NCI-H1105 (cell line): ENCODE data around the gene NCOA3.
"Not testable (repeated sequence)": the region's sequence is repeated elsewhere in the genome, so short reads cannot be mapped to it uniquely, and the experiment has no call there.

ENCODE experiments used
- DNase-seq: peaks from one replicate; lab custom pipeline; 2025; lab: John Stamatoyannopoulos, UW

The NCOA3 gene

DNA sequence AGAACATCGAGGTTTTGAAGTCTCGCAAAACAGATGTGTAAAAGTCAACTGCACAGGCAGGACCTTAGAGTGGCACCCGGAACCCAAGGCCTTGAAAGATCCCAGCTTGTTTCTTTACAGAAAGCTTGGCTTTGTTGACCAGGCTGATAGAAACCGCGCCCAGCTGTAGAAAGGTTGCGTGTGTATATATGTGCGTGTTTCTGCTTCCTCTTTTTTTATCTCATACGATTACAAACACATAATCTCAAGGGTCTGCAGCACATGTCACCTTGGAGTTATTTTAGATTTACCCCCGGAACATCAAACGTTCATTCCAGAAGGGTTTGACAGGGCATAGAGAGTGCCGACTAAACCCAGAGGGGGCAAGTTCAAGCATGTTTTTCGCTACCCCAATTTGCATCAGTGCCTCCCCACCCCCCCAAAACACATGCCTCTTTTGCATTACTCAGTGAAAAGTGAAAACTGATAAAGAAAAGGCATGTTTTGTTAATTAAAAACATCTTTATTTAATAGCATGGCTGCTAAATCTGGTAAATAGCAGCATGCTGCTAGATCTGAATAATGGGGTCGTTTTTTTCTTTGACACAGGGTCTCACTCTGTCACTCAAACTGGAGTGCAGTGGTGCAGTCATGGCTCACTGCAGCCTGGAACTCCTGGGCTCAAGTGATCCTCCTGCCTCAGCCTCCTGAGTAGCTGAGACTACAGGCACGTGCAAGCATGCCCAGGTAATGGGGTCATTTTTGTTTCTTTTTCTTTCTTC is 33.2 kb upstream of the NCOA3 start:
- DNase-seq, result no peak

GRCh38 chr20:47475419-47476044 is 26.2 kb upstream of the NCOA3 start:
- no peak for DNase-seq

- DNase-seq, result no peak
Observed at GRCh38 chr20:47476452-47476851, 25.2 kb upstream of the NCOA3 start.

GRCh38 chr20:47479093-47479492 is 22.6 kb upstream of the NCOA3 start:
- DNase-seq, result no peak

DNA sequence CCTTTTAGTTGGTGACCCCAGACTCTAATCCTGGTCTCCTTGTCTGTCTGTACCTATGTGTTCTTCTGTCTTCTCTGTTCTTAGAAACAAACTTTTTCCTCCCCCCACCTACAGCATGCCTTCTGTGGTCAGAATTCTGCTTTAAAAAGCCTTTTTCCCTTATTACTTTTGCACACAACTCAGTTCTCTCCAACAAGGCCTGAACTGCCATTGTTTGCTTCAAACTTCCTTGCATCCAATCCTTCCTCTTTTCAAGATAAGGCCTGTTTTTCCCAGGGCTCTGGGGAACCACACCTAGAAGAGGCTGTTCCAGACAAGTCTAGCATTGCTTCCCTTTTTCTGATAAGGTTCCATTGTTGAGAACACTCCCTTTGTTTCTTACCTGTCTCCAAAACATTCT is 22.2 kb upstream of the NCOA3 start:
- DNase-seq, result no peak

DNA sequence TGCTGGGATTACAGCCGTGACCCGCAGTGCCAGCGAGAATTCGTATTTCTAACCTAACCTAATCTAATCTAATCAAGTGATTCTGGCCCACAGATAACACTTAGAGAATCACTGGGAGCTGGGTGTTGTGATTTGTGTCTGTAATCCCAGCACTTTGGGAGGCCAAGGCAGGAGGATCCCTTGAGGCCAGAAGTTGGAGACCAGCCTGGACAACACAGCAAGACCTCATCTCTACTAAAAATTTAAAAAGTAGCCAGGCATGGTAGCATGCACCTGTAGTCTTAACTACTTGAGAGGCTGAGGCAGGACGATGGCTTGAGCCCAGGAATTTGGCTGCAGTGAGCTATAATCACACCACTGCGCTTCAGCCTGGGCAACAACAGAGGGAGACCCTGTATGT is 21.4 kb upstream of the NCOA3 start:
- DNase-seq, result no peak

DNA sequence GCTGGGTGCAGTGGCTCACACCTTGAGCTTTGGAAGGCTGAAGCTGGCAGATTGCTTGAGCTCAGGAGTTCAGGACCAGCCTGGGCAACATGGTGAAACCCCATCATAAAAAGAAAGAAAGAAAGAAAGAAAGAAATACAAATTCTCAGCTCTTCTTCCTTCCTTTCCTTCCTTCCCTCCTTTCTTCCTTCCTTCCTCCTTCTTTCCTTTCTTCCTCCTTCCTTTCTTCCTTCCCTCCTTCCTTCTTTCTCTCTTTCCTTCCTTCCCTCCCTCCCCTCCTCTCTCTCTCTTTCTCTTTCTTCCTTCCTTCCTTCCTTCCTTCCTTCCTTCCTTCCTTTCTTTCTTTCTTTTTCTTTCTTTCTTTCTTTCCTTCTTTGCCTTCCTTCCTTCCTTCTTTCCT is 21.0 kb upstream of the NCOA3 start:
- DNase-seq, result no peak

- DNase-seq, result peak; percentile 55
Observed at GRCh38 chr20:47481330-47482216, 20.1 kb upstream of the NCOA3 start.

DNA sequence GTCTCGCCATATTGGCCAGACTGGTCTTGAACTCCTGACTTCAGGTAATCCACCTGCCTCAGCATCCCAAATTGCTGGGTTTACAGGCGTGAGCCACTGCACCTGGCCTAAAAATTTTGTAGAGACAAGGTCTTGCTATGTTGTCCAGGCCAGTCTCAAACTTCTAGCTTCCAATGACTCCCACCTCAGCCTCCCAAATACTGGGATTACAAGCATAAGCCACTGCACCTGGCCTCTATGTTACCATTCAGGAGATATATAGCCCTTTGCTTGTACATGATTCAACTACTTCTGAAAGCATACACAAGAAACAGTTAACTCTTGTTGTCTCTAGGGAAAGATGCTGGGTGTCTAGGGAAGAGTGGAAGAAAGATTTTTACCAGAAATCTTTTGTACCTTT is 19.0 kb upstream of the NCOA3 start:
- DNase-seq, result no peak

GRCh38 chr20:47484303-47484702 is 17.4 kb upstream of the NCOA3 start:
- DNase-seq, result no peak

DNA sequence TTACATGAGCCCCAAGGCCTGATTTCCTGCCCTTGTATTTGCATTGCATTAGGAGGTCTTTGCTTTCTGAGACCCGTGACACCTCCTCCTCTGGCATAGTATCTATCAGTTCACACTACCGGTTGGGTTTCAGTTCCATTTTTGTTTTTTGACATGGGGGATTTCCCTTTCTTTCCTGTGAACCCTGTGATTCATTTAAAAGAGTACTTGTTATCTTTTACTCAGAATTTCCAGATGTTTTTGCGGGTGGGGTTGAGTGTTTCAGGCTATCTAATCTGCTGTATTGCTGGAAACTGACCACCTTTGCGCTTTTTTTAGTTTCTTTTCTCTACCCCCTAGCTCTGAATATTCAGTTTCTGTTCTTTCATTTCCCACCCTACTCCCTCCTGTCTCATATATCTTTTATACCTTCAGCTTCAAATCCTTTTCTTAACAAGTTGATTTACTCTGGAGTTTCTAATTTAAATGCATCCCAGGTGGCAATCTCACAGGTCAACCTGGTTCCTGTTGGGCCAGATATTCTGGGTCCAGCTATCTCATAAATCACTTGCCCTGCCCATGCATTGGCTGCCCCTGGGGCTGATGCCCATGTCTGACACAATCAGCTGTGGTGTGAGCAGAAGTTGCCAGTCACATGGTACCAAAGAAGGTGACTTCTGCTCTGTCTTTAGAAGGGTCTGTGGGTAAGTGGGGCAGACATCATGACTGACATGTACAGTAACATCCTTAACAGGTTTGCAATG is 14.3 kb upstream of the NCOA3 start:
- DNase-seq, result no peak

GRCh38 chr20:47489448-47489872 is 12.2 kb upstream of the NCOA3 start:
- no peak for DNase-seq

- DNase-seq, result no peak
Observed at GRCh38 chr20:47490795-47491194, 10.9 kb upstream of the NCOA3 start.

DNA sequence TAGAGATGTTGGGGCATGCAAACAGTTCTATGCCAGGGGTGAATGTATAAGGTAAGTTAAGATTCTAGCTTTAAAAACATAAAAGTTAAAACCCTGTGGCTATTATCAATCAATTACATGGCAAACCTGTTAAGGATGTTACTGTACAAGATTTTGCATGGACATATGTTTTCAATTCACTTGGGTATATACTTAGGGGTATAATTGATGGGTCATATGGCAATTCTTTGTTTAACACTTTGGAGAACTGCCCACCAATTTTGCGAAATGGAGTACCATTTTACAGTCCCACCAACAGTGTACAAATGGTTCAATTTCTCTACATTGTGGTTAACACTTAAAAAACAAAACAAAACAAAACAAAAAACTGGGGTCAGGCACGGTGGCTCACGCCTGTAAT is 9.4 kb upstream of the NCOA3 start:
- no peak for DNase-seq

DNA sequence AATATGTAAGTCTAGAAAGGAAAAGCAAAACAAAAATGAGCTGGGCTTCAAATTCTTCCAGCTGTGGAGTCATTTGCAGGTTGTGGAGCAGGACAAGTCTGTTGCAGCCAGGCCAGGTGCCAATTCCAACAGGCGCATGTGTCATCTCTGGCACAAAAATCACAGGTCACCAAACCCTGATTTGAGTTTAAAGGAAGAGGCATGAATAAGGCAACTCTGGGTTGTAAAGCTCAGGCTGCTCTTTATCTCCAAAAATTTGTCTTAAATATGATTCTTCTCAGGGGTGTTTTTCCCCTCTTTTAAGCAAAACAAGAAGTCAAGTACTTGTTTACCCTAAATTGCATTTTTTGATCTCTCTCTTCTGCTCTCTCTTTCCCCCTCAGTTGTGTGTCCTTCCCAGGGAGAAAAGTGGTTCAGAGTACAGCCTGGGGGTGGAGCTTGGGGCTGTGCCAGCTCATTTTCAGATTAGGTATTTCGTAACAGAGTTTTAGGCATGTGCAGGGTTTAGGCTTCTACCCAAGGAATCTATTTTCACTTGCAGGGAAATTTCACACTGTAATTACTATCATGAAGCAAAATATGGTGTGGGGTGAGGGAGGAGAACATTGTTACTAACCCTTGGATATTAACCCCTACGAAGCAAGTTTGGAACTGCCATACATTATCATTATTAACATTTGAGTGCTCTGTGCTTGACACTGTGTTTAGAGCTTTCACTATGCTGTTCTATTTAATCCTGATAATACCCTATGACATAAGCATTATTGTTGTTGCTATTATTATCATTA is 8.3 kb upstream of the NCOA3 start:
- DNase-seq, result peak; percentile 81

DNA sequence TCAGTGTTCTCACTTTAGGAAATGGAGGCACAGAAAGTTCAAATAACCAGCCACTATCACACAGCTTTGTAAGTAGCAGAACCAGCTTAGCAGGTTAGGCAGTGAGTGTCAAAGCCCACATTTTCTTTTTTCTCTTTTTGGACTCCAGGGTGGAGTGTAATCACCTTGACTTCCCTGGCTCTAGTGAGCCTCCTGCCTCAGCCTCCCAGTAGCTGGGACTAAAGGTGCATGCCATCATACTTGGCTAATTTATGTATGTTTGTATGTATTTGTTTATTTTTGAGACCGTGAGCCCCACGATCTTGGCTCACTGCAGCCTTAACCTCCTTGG is 7.8 kb upstream of the NCOA3 start:
- no peak for DNase-seq

GRCh38 chr20:47494606-47495005 is 7.1 kb upstream of the NCOA3 start:
- not testable (repeated sequence) for DNase-seq

- DNase-seq, result no peak
Observed at GRCh38 chr20:47496118-47496517, 5.6 kb upstream of the NCOA3 start.

DNA sequence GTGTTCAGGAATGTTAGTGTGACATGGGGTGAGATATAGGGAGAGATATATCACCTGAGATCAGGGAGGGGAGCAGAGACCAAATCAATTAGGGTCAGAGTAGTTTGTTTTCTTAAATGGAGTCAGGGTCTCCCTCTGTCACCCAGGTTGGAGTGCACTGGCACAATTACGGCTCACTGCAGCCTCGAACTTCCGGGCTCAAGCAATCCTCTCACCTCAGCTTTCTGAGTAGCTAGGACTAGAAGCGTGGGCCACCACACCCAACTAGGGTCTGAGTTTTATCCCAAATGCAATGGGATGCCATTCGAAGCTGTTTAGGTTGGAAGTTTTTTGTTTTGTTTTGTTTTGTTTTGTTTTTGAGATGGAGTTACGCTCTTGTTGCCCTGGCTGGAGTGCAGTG is 3.1 kb upstream of the NCOA3 start:
- DNase-seq, result no peak

GRCh38 chr20:47499053-47499452 is 2.6 kb upstream of the NCOA3 start:
- DNase-seq, result no peak

GRCh38 chr20:47500082-47500481 is 1.6 kb upstream of the NCOA3 start:
- not testable (repeated sequence) for DNase-seq
